DND-41 (cell line): ENCODE results near the gene C1QTNF1.

ENCODE experiments used
- ATAC-seq: fragments of 200-7000 bp; cut with Tn5 transposase; 3 replicates; pipeline ENCODE4 v1.9.1; 2021; ENCODE audit warnings: low read depth; ENCODE audit not compliant: insufficient read depth
- DNase-seq: peaks from one replicate; pipeline ENCODE4 v3.0.0-alpha.2; 2020
- H2AFZ ChIP-seq: 2 replicates; pipeline ENCODE4 v1.6.0; 2012; ENCODE audit warnings: low read depth, low read length
- H3K27ac ChIP-seq: 2 replicates; pipeline ENCODE4 v1.5.1; 2012; ENCODE audit warnings: low read length, inconsistent platforms
- H3K27me3 ChIP-seq: fragments of 200-600 bp; sonication (generic); 2 replicates; pipeline ENCODE4 v1.6.0; 2012; ENCODE audit warnings: low read length, mild to moderate bottlenecking, inconsistent platforms; ENCODE audit not compliant: insufficient read depth, poor library complexity
- H3K36me3 ChIP-seq: 2 replicates; pipeline ENCODE4 v1.5.1; 2012; ENCODE audit warnings: low read length, inconsistent platforms; ENCODE audit not compliant: insufficient read depth
- H3K4me1 ChIP-seq: 2 replicates; pipeline ENCODE4 v1.5.1; 2012; ENCODE audit warnings: mild to moderate bottlenecking, low read length; ENCODE audit not compliant: insufficient read depth
- H3K4me2 ChIP-seq: 2 replicates; pipeline ENCODE4 v1.6.0; 2012; ENCODE audit warnings: mild to moderate bottlenecking, moderate library complexity, low read length, inconsistent platforms; ENCODE audit not compliant: insufficient read depth
- H3K4me3 ChIP-seq, 2 experiments: fragments of 200-600 bp in 1 of 2; shearing (Covaris generic) in 1 of 2; 2 replicates each; pipeline ENCODE4 v1.5.1; 2012 to 2016; ENCODE audit warnings: inconsistent platforms in 2 of 2, low read length in 2 of 2, mild to moderate bottlenecking in 2 of 2, low read depth in 1 of 2, moderate library complexity in 1 of 2
- H3K79me2 ChIP-seq: 2 replicates; pipeline ENCODE4 v1.6.0; 2012; ENCODE audit warnings: low read length, inconsistent platforms; ENCODE audit not compliant: insufficient read depth
- H3K9ac ChIP-seq: 2 replicates; pipeline ENCODE4 v1.6.0; 2012; ENCODE audit warnings: low read depth, mild to moderate bottlenecking, inconsistent platforms, low read length, moderate library complexity
- H3K9me3 ChIP-seq: 2 replicates; pipeline ENCODE4 v1.5.1; 2012; ENCODE audit warnings: low read length, moderate library complexity, mild to moderate bottlenecking, inconsistent platforms; ENCODE audit not compliant: insufficient read depth, severe bottlenecking
- H4K20me1 ChIP-seq: 2 replicates; pipeline ENCODE4 v1.6.0; 2012; ENCODE audit warnings: low read length; ENCODE audit not compliant: insufficient read depth
- EZH2 ChIP-seq: IDR thresholded peaks from 3 replicates; pipeline ENCODE4 v1.6.1; 2012; ENCODE audit warnings: borderline replicate concordance, low read depth, mild to moderate bottlenecking, moderate library complexity, low read length, inconsistent platforms; ENCODE audit not compliant: severe bottlenecking
- TF ChIP-seq, protein P1 (sequence below): IDR thresholded peaks from 2 replicates; pipeline ENCODE4 v1.5.1; 2012; ENCODE audit warnings: borderline replicate concordance, low read length, moderate library complexity, mild to moderate bottlenecking; ENCODE audit not compliant: poor library complexity, severe bottlenecking; ENCODE audit errors: extremely low read depth

C1QTNF1 gene

DNA sequence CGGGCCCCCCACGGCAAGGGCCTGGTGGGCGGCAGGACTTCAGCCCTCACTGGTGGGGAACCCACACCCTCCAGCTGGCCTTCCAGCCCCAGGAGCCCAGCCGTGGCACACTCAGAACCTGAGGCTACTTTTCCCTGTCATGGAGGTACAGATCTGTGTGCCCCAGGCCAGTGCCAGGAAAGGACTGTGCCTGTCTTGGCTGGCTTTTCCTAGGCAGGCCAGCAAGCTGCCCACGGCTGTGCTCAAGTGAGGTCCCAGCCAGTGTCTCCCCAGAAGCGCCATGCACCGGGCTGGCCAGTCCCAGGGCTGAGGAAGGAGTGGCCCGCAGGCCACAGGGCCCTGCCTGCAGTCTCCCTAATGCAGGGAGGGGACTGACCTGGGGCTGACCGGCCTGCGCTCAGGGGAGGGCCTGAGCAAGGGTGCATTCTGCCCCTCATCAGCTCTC, 67.3 kb downstream of the C1QTNF1 start:
- Histone ChIP-seq H2AFZ (no peak overlapping the region), H3K27ac (no peak overlapping the region), H3K4me1 (no peaks in the 10 kb centered on the region), H3K4me3 (no peak overlapping the region), H3K27me3 (peaks cover 4% of the 10 kb centered on the region), H3K9me3 (no peaks in the 10 kb centered on the region), H3K79me2 (no peaks in the 10 kb centered on the region), H3K36me3 (peaks cover 3% of the 10 kb centered on the region; the same call in 1 of the 2 replicates), H3K4me2 (no peak overlapping the region), H3K9ac (no peak overlapping the region), H4K20me1 (peaks cover 22% of the 10 kb centered on the region; the same call in 1 of the 2 replicates)
- DNase-seq (no peak), ATAC-seq (no peak)
- no peak for TF ChIP-seq EZH2
- TF ChIP-seq, protein P1, sequence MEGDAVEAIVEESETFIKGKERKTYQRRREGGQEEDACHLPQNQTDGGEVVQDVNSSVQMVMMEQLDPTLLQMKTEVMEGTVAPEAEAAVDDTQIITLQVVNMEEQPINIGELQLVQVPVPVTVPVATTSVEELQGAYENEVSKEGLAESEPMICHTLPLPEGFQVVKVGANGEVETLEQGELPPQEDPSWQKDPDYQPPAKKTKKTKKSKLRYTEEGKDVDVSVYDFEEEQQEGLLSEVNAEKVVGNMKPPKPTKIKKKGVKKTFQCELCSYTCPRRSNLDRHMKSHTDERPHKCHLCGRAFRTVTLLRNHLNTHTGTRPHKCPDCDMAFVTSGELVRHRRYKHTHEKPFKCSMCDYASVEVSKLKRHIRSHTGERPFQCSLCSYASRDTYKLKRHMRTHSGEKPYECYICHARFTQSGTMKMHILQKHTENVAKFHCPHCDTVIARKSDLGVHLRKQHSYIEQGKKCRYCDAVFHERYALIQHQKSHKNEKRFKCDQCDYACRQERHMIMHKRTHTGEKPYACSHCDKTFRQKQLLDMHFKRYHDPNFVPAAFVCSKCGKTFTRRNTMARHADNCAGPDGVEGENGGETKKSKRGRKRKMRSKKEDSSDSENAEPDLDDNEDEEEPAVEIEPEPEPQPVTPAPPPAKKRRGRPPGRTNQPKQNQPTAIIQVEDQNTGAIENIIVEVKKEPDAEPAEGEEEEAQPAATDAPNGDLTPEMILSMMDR, result no peak

DNA sequence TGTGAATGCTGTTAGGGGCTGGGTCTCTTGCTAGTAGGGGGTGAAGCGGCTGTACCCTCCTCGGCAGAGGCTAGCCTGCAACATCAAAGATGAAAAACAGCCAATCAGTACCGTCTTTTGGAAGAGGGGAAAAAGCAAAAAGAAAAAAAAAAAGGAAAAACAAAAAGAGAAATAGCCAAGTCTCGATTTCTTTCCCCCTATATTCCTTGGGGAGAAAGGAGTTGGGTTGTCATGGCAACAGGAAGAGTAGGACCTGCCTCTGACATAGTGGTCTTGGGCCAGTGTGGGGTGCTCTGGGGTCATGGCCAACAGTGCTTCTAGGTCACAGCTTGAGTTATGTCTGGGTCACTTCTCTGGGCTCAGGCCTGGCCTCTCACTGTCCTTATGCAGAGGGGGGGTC, 68.6 kb downstream of the C1QTNF1 start:
- Histone ChIP-seq H3K79me2 (no peaks in the 10 kb centered on the region), H3K4me3 (no peak overlapping the region), H3K27ac (no peak overlapping the region), H3K4me2 (no peak overlapping the region), H3K4me1 (no peaks in the 10 kb centered on the region), H3K27me3 (peaks cover 4% of the 10 kb centered on the region), H3K36me3 (no peaks in the 10 kb centered on the region), H3K9me3 (no peaks in the 10 kb centered on the region), H4K20me1 (peaks cover 18% of the 10 kb centered on the region; the same call in 1 of the 2 replicates), H3K9ac (no peak overlapping the region), H2AFZ (no peak overlapping the region)
- ATAC-seq (no peak), DNase-seq (no peak)
- TF ChIP-seq, protein P1, result no peak

- H3K27ac ChIP-seq, result no peak overlapping the region
- no peak overlapping the region for H3K4me2 ChIP-seq
- H3K79me2 ChIP-seq, result no peaks in the 10 kb centered on the region
- TF ChIP-seq EZH2, result no peak
- TF ChIP-seq, protein P1, result peak; percentile 9
- H3K9ac ChIP-seq, result no peak overlapping the region
- peaks cover 18% of the 10 kb centered on the region; the same call in 1 of the 2 replicates for H4K20me1 ChIP-seq
- peaks cover 4% of the 10 kb centered on the region for H3K27me3 ChIP-seq
- no peaks in the 10 kb centered on the region for H3K9me3 ChIP-seq
- H3K4me3 ChIP-seq, result no peak overlapping the region
- H2AFZ ChIP-seq, result no peak overlapping the region
- ATAC-seq (peak; percentile 47), DNase-seq (no peak)
- no peaks in the 10 kb centered on the region for H3K36me3 ChIP-seq
- no peaks in the 10 kb centered on the region for H3K4me1 ChIP-seq
These were observed 69.3 kb downstream of the C1QTNF1 start for GRCh38 chr17:79093270-79093669.

- no peaks in the 10 kb centered on the region for H3K9me3 ChIP-seq
- no peaks in the 10 kb centered on the region for H3K36me3 ChIP-seq
- no peak for DNase-seq
- no peak overlapping the region for H3K4me3 ChIP-seq
- H3K27ac ChIP-seq, result no peak overlapping the region
- no peaks in the 10 kb centered on the region for H3K4me1 ChIP-seq
- H3K79me2 ChIP-seq, result no peaks in the 10 kb centered on the region
- H3K9ac ChIP-seq, result no peak overlapping the region
- H4K20me1 ChIP-seq, result peaks cover 21% of the 10 kb centered on the region
- no peak overlapping the region for H2AFZ ChIP-seq
- TF ChIP-seq EZH2, result no peak
- TF ChIP-seq, protein P1, result no peak
- H3K27me3 ChIP-seq, result peaks cover 4% of the 10 kb centered on the region
- H3K4me2 ChIP-seq, result no peak overlapping the region
- ATAC-seq, result no peak
These were observed 70.3 kb downstream of the C1QTNF1 start for GRCh38 chr17:79094261-79094660.
